WTC11 (cell line): ENCODE results near the gene NUAK1. TPM values are rescaled to one million over a fixed set of nuclear protein-coding genes. Genes with fewer than 3 reads are reported as not detected.

Experiments used
- ATAC-seq: fragments of 200-7000 bp; cut with Tn5 transposase; 2 replicates; pipeline ENCODE4 v1.10.0; 2021; ENCODE audit warnings: mild to moderate bottlenecking, moderate library complexity
- CTCF ChIA-PET: fragments of 300-600 bp; sonication (Branson Sonifier 250); formaldehyde crosslinking; loops from one replicate; lab custom pipeline; 2021; ENCODE audit warnings: antibody characterized with exemption; lab: Charles Lee
- POLR2A ChIA-PET: fragments of 350-600 bp; sonication (Branson Sonifier 250); formaldehyde crosslinking; loops from one replicate; lab custom pipeline; 2021; ENCODE audit warnings: antibody characterized with exemption; lab: Charles Lee
- DNase-seq: peaks from one replicate; pipeline ENCODE4 v3.0.0; 2021; ENCODE audit warnings: low spot score
- H3K27ac Mint-ChIP-seq: 2 replicates; pipeline ENCODE4 v1.8.0; 2021; ENCODE audit warnings: mixed read lengths
- H3K27me3 Mint-ChIP-seq: 2 replicates; pipeline ENCODE4 v1.8.0; 2021; ENCODE audit warnings: low read depth, mild to moderate bottlenecking, moderate library complexity, mixed read lengths
- H3K36me3 Mint-ChIP-seq: 2 replicates; pipeline ENCODE4 v1.8.0; 2021; ENCODE audit warnings: mixed read lengths
- H3K4me1 Mint-ChIP-seq: 2 replicates; pipeline ENCODE4 v1.8.0; 2022; ENCODE audit warnings: mixed read lengths
- H3K4me3 Mint-ChIP-seq: 2 replicates; pipeline ENCODE4 v1.8.0; 2021; ENCODE audit warnings: mild to moderate bottlenecking, moderate library complexity, mixed read lengths
- H3K9me3 Mint-ChIP-seq: 2 replicates; pipeline ENCODE4 v1.8.0; 2021; ENCODE audit warnings: mixed read lengths
- ETV6 ChIP-seq: sonication (generic); formaldehyde crosslinking; IDR thresholded peaks from 2 replicates; pipeline ENCODE4 v1.8.1; 2022; ENCODE audit warnings: mild to moderate bottlenecking, missing genetic modification reagents
- FOXJ3 ChIP-seq: sonication (generic); formaldehyde crosslinking; IDR thresholded peaks from 2 replicates; pipeline ENCODE4 v1.9.0; 2021; ENCODE audit warnings: missing genetic modification reagents, mild to moderate bottlenecking, borderline replicate concordance
- GTF2I ChIP-seq: fragments of 250-450 bp; sonication (Bioruptor Pico); conservative IDR thresholded peaks from 2 replicates; pipeline ENCODE4 v1.4.0; 2021; ENCODE audit warnings: mild to moderate bottlenecking
- JUN ChIP-seq: sonication (generic); formaldehyde crosslinking; IDR thresholded peaks from 2 replicates; pipeline ENCODE4 v1.8.0; 2023; ENCODE audit warnings: mild to moderate bottlenecking, missing genetic modification reagents
- KAT7 ChIP-seq: sonication (generic); formaldehyde crosslinking; IDR thresholded peaks from 2 replicates; pipeline ENCODE4 v1.8.1; 2023; ENCODE audit warnings: missing genetic modification reagents, mild to moderate bottlenecking, borderline replicate concordance
- PRRX2 ChIP-seq: fragments of 250-450 bp; sonication (Bioruptor Pico); IDR thresholded peaks from 2 replicates; pipeline ENCODE4 v1.8.0; 2021; ENCODE audit warnings: mild to moderate bottlenecking
- SMAD3 ChIP-seq: sonication (generic); formaldehyde crosslinking; IDR thresholded peaks from 2 replicates; pipeline ENCODE4 v1.8.0; 2022; ENCODE audit warnings: missing genetic modification reagents, mild to moderate bottlenecking, borderline replicate concordance
- SOX15 ChIP-seq: fragments of 250-450 bp; sonication (Bioruptor Pico); IDR thresholded peaks from 2 replicates; pipeline ENCODE4 v1.9.0; 2021; ENCODE audit warnings: mild to moderate bottlenecking
- ZBTB21 ChIP-seq: sonication (generic); formaldehyde crosslinking; IDR thresholded peaks from 2 replicates; pipeline ENCODE4 v1.8.1; 2023; ENCODE audit warnings: mild to moderate bottlenecking, missing genetic modification reagents, borderline replicate concordance
- total RNA-seq: library from RNA; stranded (reverse); gene quantifications from 3 replicates; pipeline ENCODE4 v1.2.3, GENCODE V29; 2021
- TF ChIP-seq, protein P1 (sequence below): sonication (generic); formaldehyde crosslinking; IDR thresholded peaks from 2 replicates; pipeline ENCODE4 v1.8.1; 2023; ENCODE audit warnings: mild to moderate bottlenecking, missing genetic modification reagents
- TF ChIP-seq, protein P2 (sequence below): sonication (generic); formaldehyde crosslinking; IDR thresholded peaks from 2 replicates; pipeline ENCODE4 v1.8.1; 2023; ENCODE audit warnings: mild to moderate bottlenecking, missing genetic modification reagents, moderate library complexity
- TF ChIP-seq, protein P3 (sequence below): fragments of 250-450 bp; sonication (Bioruptor Pico); IDR thresholded peaks from 2 replicates; pipeline ENCODE4 v1.9.0; 2021; ENCODE audit warnings: mild to moderate bottlenecking
- TF ChIP-seq, protein P4 (sequence below): sonication (generic); formaldehyde crosslinking; IDR thresholded peaks from 2 replicates; pipeline ENCODE4 v1.8.1; 2023; ENCODE audit warnings: mild to moderate bottlenecking, missing genetic modification reagents
- TF ChIP-seq, protein P5 (sequence below): fragments of 250-450 bp; sonication (Bioruptor Pico); IDR thresholded peaks from 2 replicates; pipeline ENCODE4 v1.8.0; 2021; ENCODE audit warnings: mild to moderate bottlenecking
- TF ChIP-seq, protein P6 (sequence below): sonication (generic); formaldehyde crosslinking; IDR thresholded peaks from 2 replicates; pipeline ENCODE4 v1.8.1; 2022; ENCODE audit warnings: low read depth, missing genetic modification reagents, borderline replicate concordance
- TF ChIP-seq, protein P7 (sequence below): fragments of 250-450 bp; sonication (Bioruptor Pico); IDR thresholded peaks from 2 replicates; pipeline ENCODE4 v1.9.0; 2021; ENCODE audit warnings: moderate library complexity, mild to moderate bottlenecking, inconsistent platforms, borderline replicate concordance
- TF ChIP-seq, protein P8 (sequence below): sonication (generic); formaldehyde crosslinking; IDR thresholded peaks from 2 replicates; pipeline ENCODE4 v1.8.0; 2022; ENCODE audit warnings: mild to moderate bottlenecking, missing genetic modification reagents

The NUAK1 gene
- total RNA-seq, 1 experiment from 2014 or later: 15.9 TPM

DNA sequence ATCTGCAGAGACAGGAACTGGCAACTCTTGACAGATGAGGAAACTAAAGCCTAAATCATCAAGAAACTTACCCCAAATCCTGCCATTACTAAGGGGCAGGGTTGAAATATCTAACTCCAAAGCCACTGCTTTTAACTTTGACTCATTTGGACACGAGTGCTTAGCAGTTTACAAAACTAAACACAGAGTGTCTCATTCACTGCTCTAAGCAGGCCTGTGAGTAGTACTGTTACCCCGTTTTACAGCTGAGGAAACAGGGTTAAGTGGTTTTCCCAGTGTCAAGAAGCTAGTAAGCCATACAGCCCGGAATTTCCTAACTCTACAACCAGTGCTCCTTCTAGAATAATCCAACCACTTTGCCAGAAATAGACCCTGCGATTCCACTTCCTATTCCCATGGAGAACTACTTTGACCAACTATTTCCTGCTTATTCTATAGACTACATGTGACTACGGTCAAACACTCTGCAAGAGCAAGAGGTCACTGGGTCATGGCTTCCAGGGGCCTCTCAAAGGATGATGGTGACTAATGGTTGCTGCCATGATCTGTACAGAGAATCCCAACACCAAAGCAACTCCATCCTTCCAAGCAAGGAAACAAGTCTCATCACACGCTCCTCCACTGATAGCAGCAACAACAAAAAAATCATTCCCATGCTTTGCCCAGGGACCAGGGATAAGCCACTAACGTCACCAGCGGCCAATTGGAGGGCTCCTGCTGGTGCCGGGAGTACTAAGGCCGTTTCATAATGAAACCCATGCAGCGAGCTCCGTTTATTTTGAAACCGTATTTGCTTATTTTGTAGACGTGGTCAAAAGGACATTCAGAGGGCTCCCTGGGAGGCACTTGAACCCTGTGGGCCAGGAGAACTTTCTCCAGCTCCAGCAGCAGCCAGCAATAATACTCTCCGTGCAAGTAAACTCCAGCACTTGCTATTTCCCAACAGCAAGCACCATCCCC is 56.3 kb downstream of the NUAK1 start:
- POLR2A ChIA-PET: no interaction called here
- Mint-ChIP-seq H3K27me3 (no peaks in the 10 kb centered on the region), H3K36me3 (peaks cover 26% of the 10 kb centered on the region), H3K4me3 (no peak overlapping the region), H3K9me3 (no peaks in the 10 kb centered on the region), H3K4me1 (peaks cover 34% of the 10 kb centered on the region), H3K27ac (peak overlapping the region; percentile 90)
- DNase-seq: no peak
- TF ChIP-seq KAT7 (CRISPR knock-in tag) (no peak), ZBTB21 (no peak)
- TF ChIP-seq, protein P1, sequence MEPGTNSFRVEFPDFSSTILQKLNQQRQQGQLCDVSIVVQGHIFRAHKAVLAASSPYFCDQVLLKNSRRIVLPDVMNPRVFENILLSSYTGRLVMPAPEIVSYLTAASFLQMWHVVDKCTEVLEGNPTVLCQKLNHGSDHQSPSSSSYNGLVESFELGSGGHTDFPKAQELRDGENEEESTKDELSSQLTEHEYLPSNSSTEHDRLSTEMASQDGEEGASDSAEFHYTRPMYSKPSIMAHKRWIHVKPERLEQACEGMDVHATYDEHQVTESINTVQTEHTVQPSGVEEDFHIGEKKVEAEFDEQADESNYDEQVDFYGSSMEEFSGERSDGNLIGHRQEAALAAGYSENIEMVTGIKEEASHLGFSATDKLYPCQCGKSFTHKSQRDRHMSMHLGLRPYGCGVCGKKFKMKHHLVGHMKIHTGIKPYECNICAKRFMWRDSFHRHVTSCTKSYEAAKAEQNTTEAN: no peak
- TF ChIP-seq, protein P2, sequence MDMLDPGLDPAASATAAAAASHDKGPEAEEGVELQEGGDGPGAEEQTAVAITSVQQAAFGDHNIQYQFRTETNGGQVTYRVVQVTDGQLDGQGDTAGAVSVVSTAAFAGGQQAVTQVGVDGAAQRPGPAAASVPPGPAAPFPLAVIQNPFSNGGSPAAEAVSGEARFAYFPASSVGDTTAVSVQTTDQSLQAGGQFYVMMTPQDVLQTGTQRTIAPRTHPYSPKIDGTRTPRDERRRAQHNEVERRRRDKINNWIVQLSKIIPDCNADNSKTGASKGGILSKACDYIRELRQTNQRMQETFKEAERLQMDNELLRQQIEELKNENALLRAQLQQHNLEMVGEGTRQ: no peak
- TF ChIP-seq, protein P3, sequence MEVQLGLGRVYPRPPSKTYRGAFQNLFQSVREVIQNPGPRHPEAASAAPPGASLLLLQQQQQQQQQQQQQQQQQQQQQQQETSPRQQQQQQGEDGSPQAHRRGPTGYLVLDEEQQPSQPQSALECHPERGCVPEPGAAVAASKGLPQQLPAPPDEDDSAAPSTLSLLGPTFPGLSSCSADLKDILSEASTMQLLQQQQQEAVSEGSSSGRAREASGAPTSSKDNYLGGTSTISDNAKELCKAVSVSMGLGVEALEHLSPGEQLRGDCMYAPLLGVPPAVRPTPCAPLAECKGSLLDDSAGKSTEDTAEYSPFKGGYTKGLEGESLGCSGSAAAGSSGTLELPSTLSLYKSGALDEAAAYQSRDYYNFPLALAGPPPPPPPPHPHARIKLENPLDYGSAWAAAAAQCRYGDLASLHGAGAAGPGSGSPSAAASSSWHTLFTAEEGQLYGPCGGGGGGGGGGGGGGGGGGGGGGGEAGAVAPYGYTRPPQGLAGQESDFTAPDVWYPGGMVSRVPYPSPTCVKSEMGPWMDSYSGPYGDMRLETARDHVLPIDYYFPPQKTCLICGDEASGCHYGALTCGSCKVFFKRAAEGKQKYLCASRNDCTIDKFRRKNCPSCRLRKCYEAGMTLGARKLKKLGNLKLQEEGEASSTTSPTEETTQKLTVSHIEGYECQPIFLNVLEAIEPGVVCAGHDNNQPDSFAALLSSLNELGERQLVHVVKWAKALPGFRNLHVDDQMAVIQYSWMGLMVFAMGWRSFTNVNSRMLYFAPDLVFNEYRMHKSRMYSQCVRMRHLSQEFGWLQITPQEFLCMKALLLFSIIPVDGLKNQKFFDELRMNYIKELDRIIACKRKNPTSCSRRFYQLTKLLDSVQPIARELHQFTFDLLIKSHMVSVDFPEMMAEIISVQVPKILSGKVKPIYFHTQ: no peak
- TF ChIP-seq, protein P4, sequence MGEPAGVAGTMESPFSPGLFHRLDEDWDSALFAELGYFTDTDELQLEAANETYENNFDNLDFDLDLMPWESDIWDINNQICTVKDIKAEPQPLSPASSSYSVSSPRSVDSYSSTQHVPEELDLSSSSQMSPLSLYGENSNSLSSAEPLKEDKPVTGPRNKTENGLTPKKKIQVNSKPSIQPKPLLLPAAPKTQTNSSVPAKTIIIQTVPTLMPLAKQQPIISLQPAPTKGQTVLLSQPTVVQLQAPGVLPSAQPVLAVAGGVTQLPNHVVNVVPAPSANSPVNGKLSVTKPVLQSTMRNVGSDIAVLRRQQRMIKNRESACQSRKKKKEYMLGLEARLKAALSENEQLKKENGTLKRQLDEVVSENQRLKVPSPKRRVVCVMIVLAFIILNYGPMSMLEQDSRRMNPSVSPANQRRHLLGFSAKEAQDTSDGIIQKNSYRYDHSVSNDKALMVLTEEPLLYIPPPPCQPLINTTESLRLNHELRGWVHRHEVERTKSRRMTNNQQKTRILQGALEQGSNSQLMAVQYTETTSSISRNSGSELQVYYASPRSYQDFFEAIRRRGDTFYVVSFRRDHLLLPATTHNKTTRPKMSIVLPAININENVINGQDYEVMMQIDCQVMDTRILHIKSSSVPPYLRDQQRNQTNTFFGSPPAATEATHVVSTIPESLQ: no peak
- TF ChIP-seq, protein P5, sequence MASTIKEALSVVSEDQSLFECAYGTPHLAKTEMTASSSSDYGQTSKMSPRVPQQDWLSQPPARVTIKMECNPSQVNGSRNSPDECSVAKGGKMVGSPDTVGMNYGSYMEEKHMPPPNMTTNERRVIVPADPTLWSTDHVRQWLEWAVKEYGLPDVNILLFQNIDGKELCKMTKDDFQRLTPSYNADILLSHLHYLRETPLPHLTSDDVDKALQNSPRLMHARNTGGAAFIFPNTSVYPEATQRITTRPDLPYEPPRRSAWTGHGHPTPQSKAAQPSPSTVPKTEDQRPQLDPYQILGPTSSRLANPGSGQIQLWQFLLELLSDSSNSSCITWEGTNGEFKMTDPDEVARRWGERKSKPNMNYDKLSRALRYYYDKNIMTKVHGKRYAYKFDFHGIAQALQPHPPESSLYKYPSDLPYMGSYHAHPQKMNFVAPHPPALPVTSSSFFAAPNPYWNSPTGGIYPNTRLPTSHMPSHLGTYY (CRISPR knock-in tag): no peak
- TF ChIP-seq, protein P6, sequence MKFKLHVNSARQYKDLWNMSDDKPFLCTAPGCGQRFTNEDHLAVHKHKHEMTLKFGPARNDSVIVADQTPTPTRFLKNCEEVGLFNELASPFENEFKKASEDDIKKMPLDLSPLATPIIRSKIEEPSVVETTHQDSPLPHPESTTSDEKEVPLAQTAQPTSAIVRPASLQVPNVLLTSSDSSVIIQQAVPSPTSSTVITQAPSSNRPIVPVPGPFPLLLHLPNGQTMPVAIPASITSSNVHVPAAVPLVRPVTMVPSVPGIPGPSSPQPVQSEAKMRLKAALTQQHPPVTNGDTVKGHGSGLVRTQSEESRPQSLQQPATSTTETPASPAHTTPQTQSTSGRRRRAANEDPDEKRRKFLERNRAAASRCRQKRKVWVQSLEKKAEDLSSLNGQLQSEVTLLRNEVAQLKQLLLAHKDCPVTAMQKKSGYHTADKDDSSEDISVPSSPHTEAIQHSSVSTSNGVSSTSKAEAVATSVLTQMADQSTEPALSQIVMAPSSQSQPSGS (CRISPR knock-in tag): no peak
- CTCF ChIA-PET: no interaction called here
- ATAC-seq: no peak

DNA sequence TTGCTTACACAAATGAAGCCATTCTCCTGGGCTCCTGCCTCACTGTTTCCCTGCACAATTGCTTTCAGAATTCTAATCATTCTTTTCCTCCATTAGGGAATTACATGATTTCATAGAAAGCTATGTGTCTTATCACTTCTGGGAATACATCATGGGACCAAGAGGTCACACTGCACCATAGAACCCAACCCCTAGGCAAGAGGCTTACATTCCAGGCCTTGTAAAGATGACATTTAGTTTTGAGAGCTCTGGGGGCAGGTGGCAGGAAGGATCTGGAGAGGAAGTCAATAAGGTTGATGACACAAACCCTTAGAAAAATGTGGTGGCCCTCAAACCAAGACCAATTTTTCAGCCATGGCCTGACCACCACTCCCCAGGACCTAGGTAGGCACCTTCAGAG is 57.1 kb downstream of the NUAK1 start:
- no peak for ATAC-seq
- POLR2A ChIA-PET: no interaction called here
- Mint-ChIP-seq H3K27me3 (no peaks in the 10 kb centered on the region), H3K27ac (no peak overlapping the region), H3K36me3 (peaks cover 26% of the 10 kb centered on the region), H3K4me1 (peaks cover 34% of the 10 kb centered on the region), H3K9me3 (no peaks in the 10 kb centered on the region), H3K4me3 (no peak overlapping the region)
- no peak for DNase-seq
- CTCF ChIA-PET: no interaction called here
- TF ChIP-seq ETV6 (CRISPR knock-in tag): no peak
- no peak for TF ChIP-seq PRRX2 (CRISPR knock-in tag)
- no peak for TF ChIP-seq FOXJ3 (CRISPR knock-in tag)
- TF ChIP-seq ZBTB21: no peak
- TF ChIP-seq, protein P7, sequence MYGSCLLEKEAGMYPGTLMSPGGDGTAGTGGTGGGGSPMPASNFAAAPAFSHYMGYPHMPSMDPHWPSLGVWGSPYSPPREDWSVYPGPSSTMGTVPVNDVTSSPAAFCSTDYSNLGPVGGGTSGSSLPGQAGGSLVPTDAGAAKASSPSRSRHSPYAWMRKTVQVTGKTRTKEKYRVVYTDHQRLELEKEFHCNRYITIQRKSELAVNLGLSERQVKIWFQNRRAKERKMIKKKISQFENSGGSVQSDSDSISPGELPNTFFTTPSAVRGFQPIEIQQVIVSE: no peak
- TF ChIP-seq, protein P8, sequence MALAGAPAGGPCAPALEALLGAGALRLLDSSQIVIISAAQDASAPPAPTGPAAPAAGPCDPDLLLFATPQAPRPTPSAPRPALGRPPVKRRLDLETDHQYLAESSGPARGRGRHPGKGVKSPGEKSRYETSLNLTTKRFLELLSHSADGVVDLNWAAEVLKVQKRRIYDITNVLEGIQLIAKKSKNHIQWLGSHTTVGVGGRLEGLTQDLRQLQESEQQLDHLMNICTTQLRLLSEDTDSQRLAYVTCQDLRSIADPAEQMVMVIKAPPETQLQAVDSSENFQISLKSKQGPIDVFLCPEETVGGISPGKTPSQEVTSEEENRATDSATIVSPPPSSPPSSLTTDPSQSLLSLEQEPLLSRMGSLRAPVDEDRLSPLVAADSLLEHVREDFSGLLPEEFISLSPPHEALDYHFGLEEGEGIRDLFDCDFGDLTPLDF: no peak
- TF ChIP-seq, protein P3: no peak
- no peak for TF ChIP-seq SOX15
- no peak for TF ChIP-seq SMAD3 (CRISPR knock-in tag)
- no peak for TF ChIP-seq JUN (CRISPR knock-in tag)
- no peak for TF ChIP-seq GTF2I
